ENCODE results near the gene CHN1.

CHN1 gene

DNA sequence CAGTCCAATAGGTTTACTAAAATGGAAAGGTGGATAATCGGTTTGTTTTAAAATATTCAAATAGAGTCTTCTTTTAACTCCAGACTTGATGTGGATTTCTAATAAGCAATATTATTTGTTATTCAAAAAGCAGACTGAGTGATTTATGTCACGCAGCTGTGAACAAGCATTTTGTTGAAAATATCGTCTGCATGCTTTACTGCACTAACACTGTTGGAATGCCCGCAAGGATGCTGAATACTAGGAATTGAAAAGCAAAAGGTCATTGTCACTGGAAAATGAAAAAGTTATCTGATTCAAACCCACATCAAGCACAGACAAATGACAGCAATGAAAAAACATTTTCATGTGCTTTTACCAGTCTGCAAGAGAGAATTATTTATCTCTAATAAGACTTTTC lies 31.1 kb downstream of the CHN1 start:
- in situ Hi-C loops (cut with MboI; ENCODE audit: low sequenced_read_pairs): no loop called here

GRCh38 chr2:174972924-174973323 lies 32.3 kb downstream of the CHN1 start:
- in situ Hi-C loops (cut with MboI; ENCODE audit: low sequenced_read_pairs): no loop called here

DNA sequence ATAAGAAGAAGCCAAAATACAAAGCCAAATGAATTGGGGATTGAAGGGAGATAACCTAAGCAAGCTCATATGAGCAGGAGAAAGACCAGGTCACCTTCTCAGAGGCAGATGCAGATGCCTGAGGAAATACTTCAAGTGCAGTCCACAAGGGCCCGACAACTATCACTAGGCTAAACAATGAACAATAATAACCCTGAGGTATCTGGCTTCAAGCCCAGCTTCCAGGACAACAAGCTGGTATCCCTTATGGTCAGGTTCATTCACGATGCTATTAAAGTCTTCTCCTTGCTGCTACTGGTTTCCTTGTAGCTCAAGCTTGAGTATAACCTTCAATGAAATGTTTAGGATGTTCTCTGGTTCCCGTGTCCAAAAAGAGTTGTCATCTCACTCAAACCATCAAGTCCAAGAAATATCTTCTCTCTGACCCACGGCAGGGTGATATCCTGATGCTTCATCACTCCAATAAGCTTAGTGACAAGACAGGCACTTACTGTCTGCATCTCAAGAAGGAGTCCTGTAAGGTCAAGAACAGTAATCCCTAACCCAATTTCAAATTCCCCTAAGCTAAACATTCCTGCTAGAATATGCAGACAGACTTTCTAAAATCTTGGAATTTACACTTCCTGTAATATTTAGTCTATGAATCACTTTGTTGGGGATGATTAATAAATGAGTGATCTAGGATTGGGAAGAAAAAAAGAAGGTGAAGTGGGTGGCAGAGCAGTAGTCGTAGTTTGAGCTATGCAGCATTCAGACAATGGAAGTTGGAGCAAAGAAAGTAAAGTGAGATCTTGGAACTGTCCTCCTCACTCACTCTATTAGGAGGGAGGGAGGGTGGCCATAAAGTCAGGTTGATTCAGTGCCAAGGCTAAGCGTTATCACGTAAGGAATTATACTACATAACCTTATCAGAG lies 33.1 kb downstream of the CHN1 start:
- in situ Hi-C loops (cut with MboI; ENCODE audit: low sequenced_read_pairs): no loop called here

- in situ Hi-C loops (cut with MboI; ENCODE audit: low sequenced_read_pairs): no loop called here
Observed at GRCh38 chr2:174970092-174970491, 35.1 kb downstream of the CHN1 start.

GRCh38 chr2:174969091-174969734 lies 36.0 kb downstream of the CHN1 start:
- in situ Hi-C loops (cut with MboI; ENCODE audit: low sequenced_read_pairs): no loop called here

GRCh38 chr2:174967691-174968260 lies 37.4 kb downstream of the CHN1 start:
- in situ Hi-C loops (cut with MboI; ENCODE audit: low sequenced_read_pairs): no loop called here

DNA sequence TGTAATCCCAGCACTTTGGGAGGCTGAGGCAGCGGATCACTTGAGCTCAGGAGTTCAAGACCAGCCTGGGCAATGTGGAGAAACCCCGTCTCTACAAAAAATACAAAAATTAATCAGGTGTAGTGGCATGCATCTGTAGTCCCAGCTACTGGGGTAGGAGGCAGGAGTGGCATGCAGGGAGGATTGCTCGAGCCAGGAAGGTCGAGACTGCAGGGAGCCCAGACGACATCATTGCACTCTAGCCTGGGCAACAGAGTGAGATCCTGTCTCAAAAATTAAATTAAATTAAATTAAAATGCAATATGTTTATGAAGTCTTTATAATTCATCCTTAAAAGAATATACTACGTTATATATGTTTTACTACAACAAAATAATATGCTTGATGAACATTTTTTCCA lies 38.1 kb downstream of the CHN1 start:
- in situ Hi-C loops (cut with MboI; ENCODE audit: low sequenced_read_pairs): no loop called here

DNA sequence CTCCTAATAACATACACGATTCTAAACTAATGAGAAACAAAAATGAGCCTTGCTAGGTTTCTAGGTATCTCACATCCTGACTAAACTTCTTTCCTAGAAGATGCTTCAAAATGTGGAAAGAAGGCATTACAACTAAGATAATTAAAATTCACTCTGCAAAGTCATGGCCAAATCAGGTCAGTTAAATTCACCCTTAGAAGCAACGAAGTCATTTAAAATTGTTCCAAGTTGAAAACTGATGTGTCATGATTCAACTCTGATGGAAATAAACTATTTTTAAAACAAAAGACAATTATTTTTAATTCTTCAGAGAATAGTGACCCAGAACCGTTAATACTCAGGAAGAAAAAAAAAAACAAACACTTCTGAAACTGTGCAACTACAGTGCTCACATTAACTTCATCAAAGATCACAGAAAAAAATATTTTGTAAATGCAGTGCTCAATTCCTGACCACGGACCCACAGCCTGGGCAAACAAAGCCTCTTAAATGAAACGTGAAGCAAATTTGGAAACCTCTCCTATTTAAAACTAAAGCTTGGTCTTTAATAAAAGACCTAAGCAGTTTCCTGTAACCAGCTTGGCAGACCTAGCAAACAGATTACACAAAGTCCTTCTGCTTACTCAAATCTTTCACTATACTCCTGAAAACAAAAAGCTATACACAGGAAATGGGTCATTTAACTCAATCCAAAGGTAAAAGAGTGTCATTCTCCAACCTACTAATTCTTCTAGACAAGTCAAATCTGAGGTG lies 39.0 kb downstream of the CHN1 start:
- in situ Hi-C loops (cut with MboI; ENCODE audit: low sequenced_read_pairs): no loop called here

DNA sequence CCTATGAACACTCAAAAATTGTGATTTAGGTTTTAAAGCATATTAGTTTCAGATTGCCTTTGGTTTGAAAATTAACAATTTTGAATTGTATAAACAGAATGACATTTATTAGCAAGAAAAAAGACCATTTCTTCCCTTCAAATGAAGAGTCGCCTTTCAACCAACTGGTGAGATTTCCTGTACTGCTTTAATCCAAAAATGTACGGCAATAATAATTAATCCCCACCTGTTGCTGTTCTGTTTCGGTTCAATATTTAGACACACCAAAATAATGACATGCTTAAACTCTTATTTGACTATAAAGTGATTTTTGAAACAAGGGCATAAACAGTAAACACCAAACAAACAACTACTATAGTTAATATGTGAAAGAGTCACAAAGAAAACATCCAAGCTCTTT lies 39.6 kb downstream of the CHN1 start:
- in situ Hi-C loops (cut with MboI; ENCODE audit: low sequenced_read_pairs): no loop called here

GRCh38 chr2:174964404-174964803 lies 40.8 kb downstream of the CHN1 start:
- in situ Hi-C loops (cut with MboI; ENCODE audit: low sequenced_read_pairs): no loop called here

DNA sequence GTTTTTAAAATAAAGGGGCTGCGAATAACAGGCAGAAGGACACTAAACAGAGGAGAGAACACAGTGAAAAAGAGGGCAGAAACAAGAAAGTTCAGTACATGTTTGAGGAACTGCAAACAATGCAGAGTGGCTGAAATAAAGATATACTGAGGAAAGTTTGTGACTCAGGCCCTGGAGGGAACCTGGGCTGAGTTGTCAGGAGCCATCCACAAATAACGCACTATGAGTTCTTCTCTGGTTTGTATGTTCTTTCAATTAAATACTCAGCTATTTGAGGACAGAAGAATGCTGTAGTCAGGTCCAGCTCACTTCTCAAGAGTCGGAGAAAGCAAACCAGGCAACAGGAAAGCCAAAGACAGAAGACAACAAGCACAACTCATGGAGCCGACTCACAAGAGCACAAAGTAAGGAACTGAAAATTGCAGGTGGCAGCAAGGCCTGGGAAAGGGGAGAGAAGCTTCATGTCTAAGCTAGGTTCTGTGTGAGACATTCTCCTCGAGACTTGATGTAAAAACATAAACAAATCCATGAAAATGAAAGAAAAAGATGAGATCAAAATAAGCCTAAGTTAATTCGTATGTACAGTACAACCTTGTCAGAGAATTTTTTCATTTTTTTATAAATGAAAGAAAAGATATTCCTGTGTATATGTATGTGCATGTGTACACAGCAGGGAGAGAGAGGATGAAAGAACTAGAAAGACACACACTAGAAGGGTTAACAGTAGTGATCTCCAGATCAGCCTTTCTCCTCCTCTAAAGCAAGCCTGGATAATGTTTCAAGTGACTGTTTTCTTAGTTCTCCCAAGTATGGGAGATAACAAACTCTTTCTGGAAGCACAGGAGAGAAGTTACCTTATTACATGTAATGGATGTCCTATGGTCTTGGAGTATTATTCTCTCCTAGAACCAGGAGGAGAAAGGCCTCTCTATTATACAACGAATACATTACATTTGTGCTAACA lies 41.5 kb downstream of the CHN1 start:
- in situ Hi-C loops (cut with MboI; ENCODE audit: low sequenced_read_pairs): no loop called here

GRCh38 chr2:174959787-174960186 lies 45.4 kb downstream of the CHN1 start:
- in situ Hi-C loops (cut with MboI; ENCODE audit: low sequenced_read_pairs): no loop called here

DNA sequence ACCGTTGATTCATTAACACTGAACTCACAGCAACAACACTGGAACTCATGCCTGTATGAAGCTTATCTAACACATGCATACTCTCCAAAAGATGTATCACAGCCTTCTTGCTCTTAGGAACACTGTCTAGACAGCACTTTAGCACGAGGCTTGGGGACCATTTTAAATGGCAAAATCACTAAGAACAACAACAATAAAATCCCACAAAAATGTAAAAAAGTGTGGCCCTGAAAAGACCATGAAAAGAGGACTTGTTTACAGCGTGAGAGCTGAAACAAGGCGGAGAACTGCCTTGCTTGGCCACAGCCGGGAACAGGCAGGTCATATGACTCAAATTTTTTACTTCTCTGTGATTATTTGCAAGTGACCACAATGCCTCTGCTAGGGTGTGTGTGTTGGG lies 48.1 kb downstream of the CHN1 start:
- in situ Hi-C loops (cut with MboI; ENCODE audit: low sequenced_read_pairs): no loop called here

DNA sequence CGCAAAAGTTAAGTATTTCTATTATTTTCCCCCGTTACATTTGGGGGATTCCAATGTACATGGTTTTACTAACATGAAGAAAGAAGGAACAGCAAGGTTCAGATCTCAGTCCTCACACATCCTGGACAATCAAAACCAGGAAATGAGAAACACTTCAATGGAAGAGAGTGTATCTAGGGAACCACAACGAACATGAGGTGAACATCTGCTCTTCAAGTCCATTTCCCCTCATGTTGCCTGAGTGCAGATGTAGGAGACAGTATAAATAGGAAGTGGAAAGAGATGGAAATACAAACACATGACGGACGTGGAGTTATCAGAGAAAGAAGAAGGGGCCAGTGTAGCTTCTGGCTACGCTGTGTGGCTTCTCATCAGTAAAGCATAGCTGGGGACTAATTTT lies 52.6 kb downstream of the CHN1 start:
- in situ Hi-C loops (cut with MboI; ENCODE audit: low sequenced_read_pairs): no loop called here

DNA sequence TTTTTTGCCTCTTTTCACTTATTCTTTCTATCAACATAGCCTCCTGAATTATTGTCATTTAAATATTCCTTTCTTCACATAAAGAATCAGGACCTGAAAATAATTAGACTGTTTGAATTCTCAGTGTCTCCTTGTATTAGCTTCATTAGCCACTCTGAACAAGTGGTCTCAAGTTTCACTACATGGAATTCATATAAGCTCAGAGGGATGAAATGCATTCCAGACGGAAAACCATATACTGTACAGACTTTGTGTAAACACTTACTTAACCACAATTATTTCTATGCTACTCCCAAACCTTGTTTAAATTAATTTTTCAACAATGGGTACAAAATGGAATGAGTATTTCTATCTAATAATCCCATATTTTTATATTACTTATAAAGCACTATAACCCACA lies 53.4 kb downstream of the CHN1 start:
- in situ Hi-C loops (cut with MboI; ENCODE audit: low sequenced_read_pairs): no loop called here

- in situ Hi-C loops (cut with MboI; ENCODE audit: low sequenced_read_pairs): no loop called here
Observed at GRCh38 chr2:174949988-174950687, 55.0 kb downstream of the CHN1 start.

GRCh38 chr2:174945601-174946260 lies 59.5 kb downstream of the CHN1 start:
- in situ Hi-C loops (cut with MboI; ENCODE audit: low sequenced_read_pairs): no loop called here

GRCh38 chr2:174939046-174939445 lies 66.1 kb downstream of the CHN1 start:
- in situ Hi-C loops (cut with MboI; ENCODE audit: low sequenced_read_pairs): no loop called here

- in situ Hi-C loops (cut with MboI; ENCODE audit: low sequenced_read_pairs): no loop called here
Observed at GRCh38 chr2:174931724-174932123, 73.5 kb downstream of the CHN1 start.

All from hTERT RPE-1 (cell line).